ENCODE results near the gene ESPL1.

ESPL1 gene

DNA sequence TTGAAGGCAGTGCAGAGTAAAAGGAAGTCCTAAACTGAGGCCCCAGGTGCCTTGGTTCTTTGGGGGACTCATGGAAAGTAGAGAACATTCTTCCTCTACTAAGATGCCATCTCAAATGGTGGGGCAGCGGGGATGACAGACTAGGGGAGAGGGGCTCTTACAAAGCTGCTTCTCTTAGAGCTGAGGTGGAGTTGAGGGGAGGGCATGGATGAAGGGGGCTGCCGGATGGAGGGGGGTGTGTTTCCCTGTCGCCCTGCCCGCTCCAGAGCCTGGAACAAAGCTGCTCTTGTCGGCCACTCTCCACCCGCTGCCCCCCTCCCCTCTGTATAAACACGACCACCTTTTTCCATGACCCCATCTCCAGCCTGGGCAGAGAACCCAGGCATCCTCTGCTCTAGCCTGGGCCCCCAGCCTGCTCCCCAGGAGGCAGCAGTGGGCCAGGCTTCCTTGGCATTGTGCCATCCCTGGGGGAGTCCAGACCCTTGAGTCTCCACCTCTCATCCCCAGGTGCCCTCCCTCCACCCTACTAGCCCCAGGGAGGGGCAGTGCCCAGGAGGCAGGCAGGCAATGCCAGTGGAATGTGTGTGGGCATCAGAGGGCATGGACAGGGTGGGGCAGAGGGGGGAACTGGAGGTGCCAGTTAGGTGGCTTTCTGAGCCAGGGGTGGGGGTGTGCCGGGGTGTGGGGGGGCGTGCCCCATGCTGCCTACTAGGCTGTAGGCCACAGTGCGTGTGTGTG lies 37.8 kb upstream of the ESPL1 start:
- DNase-seq (ENCODE audit: low spot score) (no peak), FAIRE-seq (no peak)

DNA sequence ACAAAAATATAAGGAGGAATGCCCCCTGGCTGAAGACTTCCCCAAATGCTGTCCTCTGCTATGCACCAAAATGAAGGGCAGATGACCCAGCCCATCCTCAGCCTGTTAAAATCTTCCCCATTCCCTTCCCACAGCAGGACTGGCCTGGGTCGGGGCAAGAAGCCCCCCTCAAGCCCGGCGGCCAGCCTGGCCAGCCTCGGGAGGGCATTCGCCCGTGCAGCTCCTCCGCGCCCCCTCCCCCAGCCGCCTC lies 36.5 kb upstream of the ESPL1 start:
- FAIRE-seq = no peak
- DNase-seq (ENCODE audit: low spot score) = no peak

DNA sequence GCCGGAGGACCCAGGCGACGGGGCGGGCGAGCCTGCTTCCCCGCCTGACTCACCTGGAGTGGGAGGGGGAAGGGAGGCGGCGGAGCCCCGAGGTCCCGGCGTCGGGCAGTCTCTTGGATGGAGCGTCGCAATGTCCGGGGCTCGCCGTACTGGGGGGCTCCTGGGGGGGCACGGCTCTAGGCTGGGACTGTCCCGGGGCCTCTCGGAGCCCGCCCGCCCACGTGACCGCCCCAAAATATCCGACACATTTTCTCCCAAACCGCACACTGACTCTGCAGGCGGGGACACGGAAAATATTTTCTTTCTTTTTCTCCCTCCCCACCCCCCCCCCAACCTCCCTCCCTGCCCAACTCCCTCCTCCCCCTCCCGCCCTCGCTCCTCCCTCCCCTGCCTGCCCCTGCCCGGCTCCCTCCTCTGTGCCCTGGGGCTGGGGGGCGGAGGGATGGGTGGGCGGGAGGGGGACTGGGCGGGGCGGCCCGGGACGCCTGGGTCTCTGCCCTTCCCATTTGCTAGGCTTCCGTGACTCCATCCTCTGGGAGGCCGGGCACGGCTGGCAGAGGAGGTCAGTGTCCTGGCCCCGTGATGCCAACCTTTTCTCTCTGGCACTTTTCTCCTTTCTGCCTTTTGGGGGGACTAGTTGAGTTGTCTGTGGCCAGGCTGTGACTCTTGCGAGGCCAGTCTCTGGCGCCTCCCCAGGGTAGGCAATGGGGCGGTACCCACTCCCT lies 36.0 kb upstream of the ESPL1 start, which contains the start of gene RARG:
Gene RARG (minus strand): TSS at position 289 of the 725 bp plus-strand sequence. CDS start 4,664 bp downstream, outside the sequence.
- no peak for FAIRE-seq
- DNase-seq (ENCODE audit: low spot score) = peak; percentile 89

DNA sequence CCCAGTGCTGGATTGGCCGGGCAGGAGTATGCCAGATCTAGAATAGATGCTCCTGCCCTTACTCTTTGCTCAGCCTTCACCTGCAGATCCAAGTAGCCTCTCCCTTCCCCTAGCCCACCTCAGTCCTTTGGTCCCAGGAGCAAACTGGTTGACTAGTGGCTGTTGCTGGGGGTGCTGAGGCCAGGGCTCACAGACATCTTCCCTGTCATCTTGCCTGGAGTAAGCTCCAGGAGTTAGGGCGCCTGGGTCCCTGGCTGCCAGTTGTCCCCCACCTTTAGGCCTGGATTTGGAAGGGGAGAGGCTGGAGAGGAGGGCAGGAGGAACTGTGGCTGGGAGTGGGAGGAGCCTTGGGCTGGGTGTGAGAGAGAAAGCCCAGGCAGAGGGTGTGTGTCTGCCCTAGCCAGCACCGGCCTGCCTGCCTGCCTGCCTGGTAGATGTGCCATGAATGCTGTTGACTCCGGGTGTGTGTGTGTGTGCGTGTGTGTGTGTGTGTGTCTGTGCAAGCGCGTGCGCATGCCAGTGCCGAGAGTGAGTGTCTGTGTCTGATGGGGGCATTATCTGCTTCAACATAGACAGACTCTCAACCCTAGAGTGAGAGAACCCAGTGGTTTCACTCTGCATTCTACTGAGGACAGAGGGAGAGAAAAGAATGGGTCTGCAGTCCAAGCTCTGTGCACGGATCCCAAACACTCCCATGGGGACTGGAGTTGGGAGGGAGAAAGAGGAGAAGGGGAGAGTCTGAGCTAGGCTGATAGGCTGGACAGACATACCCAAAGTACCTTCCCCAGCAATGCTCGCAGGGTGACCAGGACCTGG lies 35.2 kb upstream of the ESPL1 start:
- peak; percentile 53 for FAIRE-seq
- DNase-seq (ENCODE audit: low spot score) = peak; percentile 64

DNA sequence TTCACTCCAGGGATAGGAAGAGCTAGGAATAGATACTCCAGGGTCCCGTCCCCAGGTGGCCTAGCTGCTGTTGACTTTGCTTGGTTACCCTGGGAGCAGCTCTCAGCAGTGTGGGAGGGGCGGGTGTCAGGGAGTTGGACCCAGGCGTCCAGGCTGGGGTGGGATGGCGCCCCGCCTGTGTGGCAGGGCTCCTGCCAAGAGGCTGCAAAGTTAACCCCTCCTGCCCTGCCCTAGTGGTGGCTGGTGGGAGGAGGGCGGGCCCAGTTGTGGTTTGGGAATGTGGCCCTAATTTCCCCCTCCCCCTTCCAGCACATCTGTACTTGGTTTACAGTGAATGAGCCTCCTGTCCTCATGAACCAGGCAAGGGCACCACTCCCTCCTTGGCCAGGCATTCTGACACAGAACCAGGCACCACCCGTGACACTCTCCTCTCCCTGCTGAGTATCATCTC lies 34.4 kb upstream of the ESPL1 start:
- peak; percentile 48 for FAIRE-seq
- DNase-seq (ENCODE audit: low spot score) = no peak

DNA sequence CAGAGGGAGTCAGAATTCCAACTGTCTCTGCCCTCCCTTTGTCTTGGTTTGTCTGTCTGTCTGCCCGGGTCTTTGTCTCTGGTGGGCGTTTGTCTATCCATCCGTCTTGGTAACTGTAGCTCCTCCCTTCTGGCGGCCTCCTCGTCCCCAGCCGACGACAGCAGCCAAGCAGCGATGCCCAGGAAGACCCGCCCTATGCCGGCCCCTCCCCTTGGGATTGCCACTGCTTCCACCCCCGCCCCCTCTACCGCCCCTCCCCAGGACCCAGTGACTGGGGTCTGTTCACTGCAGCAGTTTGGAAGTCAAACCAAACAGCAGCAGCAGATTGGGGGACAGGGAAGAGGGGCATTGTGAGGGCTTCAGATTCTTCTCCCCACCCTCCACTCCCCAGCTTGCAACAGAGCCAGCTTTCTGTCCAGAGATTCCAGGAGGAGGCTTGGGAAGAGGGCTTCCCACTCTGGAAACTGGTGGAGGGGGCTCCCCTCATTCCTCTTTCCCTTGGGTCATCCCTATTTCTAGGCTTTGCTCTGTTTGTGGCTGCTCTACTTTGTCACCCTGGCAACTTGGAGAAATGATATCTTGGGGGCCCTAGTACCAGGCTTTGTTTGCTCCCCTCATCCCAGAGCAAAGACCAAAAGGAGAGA lies 33.7 kb upstream of the ESPL1 start:
- FAIRE-seq = no peak
- DNase-seq (ENCODE audit: low spot score) = no peak

DNA sequence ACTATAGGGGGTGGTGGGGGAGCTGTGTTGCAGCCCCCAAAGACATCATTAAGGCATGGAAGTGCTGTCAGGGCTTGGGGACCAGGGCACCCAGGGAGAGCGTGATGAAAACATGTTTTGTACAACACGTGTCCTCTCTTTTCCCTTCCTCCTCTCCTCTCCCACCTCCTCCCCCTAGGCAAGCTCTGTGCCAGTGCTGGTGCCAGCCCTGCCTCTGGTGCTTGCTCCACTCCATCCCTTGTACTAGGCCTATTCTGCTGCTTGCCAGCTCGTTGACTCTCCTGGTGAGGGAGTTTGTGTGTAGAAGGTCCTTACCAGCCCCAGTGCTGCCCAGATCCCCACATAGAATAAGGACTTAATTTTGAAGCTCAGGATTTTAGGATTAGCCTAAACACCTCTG lies 32.9 kb upstream of the ESPL1 start:
- DNase-seq (ENCODE audit: low spot score) (no peak), FAIRE-seq (no peak)

DNA sequence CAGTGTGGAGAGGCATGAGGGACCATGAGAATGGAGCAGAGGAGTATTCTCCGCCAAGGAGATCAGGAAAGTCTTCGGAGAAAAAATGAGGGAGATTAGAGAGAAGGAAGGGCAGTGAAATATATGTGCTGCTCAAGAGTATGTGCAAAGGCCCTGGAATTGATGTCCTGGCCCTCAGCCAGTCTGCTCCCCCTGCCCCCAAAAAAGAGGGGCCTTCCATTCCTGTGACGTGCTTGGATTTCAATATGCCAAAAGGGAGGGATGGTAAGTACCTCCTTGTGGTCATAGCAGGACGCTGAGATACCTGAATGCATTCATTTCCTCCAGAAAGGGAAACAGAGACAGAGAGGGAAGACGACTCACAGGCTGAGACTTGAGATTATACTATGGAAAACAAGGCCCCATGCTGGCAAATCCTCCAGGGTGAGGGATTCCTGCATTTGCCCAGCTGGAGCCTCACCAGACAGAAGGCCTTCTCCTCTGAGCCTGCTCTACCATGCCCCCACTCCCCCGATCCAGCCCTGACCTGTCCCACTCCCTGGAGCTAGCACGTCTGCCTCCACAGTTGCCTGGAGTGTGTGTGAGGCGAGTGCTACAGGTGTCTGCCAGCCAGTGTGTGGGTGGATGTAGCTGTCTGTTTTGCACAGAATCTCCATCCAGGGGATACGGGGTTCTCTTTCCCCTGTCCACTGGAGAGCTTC lies 32.2 kb upstream of the ESPL1 start:
- DNase-seq (ENCODE audit: low spot score) (no peak), FAIRE-seq (no peak)

DNA sequence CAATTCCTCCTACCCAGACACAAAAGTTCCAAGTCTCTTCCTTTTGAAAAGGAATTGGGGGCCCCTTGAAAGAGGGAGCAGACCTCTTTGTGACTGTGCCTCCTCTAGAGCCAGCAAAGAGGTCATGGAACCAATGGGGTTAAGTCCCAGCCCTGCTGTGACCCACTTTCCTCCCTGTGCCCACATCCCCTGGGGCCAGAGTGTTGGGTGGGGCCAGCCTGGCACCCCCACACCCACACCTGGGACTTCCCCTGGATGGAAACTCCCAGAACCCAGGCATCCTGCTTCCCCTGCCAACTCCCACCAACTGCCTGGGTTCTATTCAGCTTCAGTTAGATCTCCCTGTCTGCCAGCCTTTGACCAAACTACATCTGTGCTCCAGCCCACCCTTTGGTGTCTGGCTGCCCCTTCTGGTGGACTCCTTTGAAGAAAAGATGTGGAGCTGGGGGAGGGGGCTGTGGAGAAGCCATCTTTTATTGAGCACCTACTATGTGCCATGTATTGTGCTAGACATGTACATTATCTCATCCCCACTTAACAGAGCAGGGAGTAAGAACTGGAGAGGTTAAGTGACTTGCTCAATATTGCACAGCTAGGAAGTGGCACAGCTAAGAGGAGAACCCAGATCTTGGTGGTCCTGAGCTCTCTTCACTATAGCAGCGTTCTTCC lies 31.5 kb upstream of the ESPL1 start:
- FAIRE-seq (no peak), DNase-seq (ENCODE audit: low spot score) (no peak)

DNA sequence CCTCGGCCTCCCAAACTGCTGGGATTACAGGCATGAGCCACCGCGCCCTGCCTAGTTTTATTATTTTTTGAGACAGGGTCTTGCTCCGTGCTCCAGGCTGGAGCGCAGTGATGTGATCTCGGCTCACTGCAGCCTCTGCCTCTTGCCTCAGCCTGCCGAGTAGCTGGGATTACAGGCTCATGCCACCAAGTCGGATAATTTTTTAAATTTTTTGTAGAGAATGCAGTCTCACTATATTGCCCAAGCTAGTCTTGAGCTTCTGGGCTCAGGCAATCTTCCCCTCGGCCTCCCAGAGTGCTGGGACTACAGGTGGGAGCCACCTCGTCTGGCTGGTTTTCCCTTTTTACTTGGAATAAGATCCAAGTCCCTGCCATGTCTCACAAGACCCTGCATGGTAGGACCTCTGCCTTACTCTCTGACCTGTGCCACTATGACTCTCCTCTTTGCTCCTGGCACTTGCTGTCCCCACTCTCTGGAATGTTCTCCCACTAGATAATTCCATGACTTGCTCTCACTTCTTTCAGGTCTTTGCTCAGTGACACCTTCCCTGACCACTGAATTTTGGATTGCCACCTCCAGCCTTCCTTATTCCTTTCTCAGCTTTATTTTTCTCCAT lies 28.3 kb upstream of the ESPL1 start:
- no peak for DNase-seq (ENCODE audit: low spot score)
- no peak for FAIRE-seq

DNA sequence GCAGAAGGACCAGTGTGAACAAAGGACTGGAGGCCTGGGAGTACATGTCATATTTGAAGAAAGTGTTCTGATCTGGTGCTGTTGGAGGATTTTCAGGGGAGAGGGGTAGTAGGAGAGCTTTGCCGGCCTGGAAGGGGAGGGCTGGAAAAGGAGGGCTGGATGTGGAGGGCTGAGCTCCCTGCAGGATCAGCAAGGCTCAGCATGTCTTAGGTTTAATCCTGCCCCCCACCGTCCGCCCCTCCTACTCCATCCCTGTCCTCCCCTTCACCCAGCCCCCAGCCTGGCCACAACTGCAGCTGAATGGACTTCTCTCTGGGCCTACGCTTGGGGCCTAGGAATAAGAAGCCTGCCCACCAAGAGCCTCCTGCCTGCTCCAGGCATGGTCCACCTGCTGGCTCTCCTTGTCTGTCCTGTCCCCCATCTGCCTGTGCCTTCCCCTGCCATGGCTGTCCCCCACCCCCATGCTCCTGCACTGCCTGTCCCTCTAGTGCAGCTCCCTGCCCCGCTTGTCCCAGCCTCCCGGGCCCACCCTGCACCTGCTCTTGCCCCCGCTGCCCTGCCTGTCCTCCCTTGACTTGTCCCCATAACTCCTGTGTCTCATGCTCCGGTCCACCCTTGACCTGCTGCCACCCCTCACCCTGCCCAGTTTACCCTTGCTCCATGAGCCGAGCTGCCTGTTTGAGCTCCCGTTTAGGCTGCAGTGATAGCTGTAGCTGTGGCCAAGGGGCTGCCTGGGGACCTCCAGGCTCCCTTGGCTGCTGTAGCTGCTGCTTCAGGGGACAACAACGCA lies 26.3 kb upstream of the ESPL1 start:
- DNase-seq (ENCODE audit: low spot score) = no peak
- no peak for FAIRE-seq

DNA sequence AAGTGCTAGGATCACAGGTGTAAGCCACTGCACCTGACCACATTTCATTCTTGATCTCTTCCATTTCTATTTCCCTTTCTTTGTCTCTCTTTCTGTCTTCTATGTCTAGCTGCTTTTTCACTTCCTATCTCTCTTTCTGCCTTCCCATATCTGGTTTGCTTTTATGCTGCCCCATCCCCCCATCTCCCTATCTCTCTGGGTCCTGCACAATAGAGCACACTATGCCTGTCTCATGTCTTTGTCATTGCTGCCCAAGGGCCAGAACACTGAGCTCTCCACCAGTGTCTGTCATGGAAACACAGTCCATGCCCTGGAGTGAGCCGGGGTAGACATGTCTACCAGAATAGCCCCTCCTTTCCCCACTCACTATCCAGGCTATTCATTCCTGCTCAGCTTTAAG lies 23.8 kb upstream of the ESPL1 start:
- DNase-seq (ENCODE audit: low spot score) = no peak
- no peak for FAIRE-seq

DNA sequence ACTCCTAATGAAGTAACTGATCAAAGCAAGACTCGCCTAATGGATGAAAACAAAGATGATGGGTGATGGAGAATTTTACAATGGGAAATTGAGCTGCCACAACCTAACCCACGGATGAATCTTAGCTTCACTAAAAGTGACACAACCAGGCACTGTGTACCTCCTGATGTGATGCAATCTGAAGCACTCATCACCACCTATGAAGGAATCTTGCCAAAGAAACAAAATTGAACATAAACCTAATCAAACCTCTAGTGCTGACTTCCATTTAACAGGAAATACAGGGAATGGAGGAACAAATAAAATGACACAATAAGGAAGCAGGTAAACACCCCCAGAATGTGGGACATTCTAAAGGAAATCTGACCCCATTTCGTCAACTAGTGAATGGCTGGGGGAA lies 22.8 kb upstream of the ESPL1 start:
- FAIRE-seq = no peak
- DNase-seq (ENCODE audit: low spot score) = no peak

DNA sequence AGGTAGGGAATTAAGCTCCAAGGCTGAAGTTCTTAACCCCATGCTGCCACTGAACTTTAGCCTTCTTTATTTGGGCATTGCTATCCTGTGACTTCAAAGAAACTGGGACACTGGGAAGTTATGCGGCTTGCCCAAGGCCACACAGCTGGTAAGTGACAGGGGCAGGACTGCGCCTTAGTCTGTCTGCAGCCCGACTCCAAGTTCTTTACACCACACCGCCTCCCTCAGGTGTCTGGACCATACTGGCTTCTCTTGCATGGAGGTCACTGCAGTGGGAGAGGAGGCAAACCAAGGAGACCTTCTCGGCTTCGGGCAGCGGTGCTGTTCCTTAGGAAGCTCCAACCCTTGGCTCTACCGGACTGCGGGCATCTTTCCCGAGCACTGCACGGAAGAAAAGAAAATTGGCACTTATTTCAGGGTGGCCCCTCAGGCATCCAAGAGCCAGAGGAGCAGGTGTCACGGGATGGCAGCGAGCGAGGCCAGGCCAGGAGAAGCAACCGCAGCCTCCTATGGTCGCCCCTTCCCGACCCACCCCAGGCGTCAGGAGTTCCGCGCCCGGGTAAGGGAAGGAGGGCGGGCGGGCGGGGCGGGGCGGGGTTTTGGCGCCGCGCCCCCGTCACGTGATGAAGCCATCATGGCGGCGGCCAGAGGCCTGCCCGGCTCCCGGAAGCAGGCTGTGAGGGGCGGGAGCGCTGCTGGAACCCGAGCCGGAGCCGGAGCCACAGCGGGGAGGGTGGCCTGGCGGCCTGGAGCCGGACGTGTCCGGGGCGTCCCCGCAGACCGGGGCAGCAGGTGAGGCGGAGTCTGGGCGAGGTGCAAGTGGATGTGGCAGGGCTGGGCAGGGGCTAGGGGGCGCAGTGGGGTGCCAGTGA lies 16.4 kb upstream of the ESPL1 start:
- no peak for FAIRE-seq
- peak; percentile 93 for DNase-seq (ENCODE audit: low spot score)

DNA sequence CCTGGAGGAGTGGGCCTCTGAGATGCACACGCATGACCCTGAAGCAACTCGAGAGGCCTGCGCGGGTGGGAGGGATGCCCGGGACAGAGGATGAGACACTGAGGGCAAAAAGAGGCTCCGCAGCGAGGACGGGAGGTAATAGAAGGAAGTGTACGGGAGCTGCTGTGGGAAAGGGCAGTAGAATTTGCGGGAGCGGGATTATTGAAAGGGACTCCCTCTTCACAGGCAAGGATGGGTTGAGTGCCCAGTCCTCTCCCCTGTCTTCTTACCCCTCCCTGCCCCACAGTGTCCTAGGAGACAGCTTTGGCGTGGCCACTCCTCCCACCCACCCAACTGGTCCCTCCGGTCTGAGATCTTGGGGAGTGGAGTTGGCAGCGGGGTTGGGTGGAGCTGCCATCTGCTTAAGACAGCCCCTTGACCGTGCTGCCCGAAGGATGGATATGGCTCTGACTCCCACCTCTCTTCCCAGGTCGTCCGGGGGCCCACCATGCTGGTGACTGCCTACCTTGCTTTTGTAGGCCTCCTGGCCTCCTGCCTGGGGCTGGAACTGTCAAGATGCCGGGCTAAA lies 15.7 kb upstream of the ESPL1 start:
- DNase-seq (ENCODE audit: low spot score) (no peak), FAIRE-seq (no peak)

DNA sequence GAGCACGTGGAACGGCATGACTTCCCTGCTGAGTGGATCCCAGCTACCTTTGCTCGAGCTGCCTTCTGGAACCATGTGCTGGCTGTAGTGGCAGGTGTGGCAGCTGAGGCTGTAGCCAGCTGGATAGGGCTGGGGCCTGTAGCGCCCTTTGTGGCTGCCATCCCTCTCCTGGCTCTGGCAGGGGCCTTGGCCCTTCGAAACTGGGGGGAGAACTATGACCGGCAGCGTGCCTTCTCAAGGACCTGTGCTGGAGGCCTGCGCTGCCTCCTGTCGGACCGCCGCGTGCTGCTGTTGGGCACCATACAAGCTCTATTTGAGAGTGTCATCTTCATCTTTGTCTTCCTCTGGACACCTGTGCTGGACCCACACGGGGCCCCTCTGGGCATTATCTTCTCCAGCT lies 14.8 kb upstream of the ESPL1 start:
- no peak for FAIRE-seq
- no peak for DNase-seq (ENCODE audit: low spot score)

DNA sequence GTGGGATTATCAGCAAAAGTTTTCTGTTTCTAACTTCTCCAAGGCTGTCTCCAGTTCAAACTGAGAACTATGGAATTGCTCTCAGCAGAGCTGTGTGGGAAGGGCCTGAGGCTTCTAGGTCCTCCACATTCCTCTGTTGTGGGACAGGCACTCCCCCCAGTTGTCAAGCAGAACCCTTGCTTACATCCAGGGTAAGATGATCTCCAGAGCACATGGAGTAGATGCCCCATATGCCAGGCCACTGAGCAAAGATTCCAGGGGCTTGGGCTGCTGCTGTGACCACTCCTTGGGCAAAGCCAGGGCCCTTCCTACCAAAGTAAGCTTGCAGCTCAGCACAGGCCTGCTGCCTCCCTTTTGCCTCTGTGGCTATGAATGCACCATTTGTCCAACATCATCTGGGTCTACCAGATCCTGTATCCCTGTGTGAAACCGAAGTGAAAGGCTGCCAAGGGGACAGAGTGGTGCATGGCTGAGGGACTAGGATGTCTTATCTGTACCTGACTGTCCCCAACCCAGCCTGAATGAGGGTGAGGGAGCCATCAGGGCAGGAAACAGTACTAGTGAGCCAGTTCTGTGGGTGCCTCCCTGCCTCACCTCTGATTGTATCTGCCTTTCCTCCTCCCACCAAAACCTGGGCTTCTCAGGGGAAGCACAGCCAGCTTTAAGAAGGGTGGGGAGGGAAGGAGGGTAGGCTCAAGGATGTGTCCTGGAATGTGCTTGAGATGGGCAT lies 13.1 kb upstream of the ESPL1 start:
- no peak for DNase-seq (ENCODE audit: low spot score)
- no peak for FAIRE-seq

Data from urothelium cell line (cell line).